Endodermal cell (in vitro differentiated cells): ENCODE measurements around the gene SMIM15. TPM values are rescaled to one million over a fixed set of nuclear protein-coding genes. Genes with fewer than 3 reads are reported as not detected.
A peak's percentile ranks its signal among the peaks of the same experiment; 100 is the strongest.

Experiments used
- DNase-seq: peaks from one replicate; pipeline ENCODE4 v3.0.0-alpha.2; 2017
- H3K27ac ChIP-seq: 2 replicates; pipeline ENCODE4 v1.5.1; 2013; ENCODE audit warnings: mild to moderate bottlenecking, low read depth, low read length, moderate library complexity
- H3K27me3 ChIP-seq: 2 replicates; pipeline ENCODE4 v1.6.1; 2013; ENCODE audit warnings: mild to moderate bottlenecking, low read length, moderate library complexity; ENCODE audit not compliant: insufficient read depth, control insufficient read depth, poor library complexity, severe bottlenecking
- H3K36me3 ChIP-seq: 2 replicates; pipeline ENCODE4 v1.7.0; 2013; ENCODE audit warnings: mild to moderate bottlenecking, low read length, moderate library complexity; ENCODE audit not compliant: control insufficient read depth, insufficient read depth
- H3K4me1 ChIP-seq: one replicate; pipeline ENCODE4 v1.7.0; 2013; ENCODE audit warnings: low read length; ENCODE audit not compliant: control insufficient read depth, insufficient read depth
- H3K4me3 ChIP-seq: 2 replicates; pipeline ENCODE4 v1.5.1; 2013; ENCODE audit warnings: mild to moderate bottlenecking, low read length, moderate library complexity
- H3K9ac ChIP-seq: 2 replicates; pipeline ENCODE4 v1.6.1; 2013; ENCODE audit warnings: mild to moderate bottlenecking, low read length, moderate library complexity; ENCODE audit not compliant: poor library complexity, severe bottlenecking; ENCODE audit errors: extremely low read depth
- H3K9me3 ChIP-seq: 2 replicates; pipeline ENCODE4 v1.6.1; 2013; ENCODE audit warnings: mild to moderate bottlenecking, low read length, moderate library complexity; ENCODE audit not compliant: control insufficient read depth
- H3K27ac Mint-ChIP-seq: 2 replicates; pipeline ENCODE4 v1.8.0; 2020; ENCODE audit warnings: mixed read lengths
- H3K27me3 Mint-ChIP-seq: 2 replicates; pipeline ENCODE4 v1.8.0; 2021; ENCODE audit warnings: mild to moderate bottlenecking, mixed read lengths; ENCODE audit not compliant: insufficient read depth
- H3K36me3 Mint-ChIP-seq: 2 replicates; pipeline ENCODE4 v1.8.0; 2020; ENCODE audit warnings: low read depth, mixed read lengths
- H3K4me1 Mint-ChIP-seq: 2 replicates; pipeline ENCODE4 v1.8.0; 2020; ENCODE audit warnings: mixed read lengths
- H3K4me3 Mint-ChIP-seq: 2 replicates; pipeline ENCODE4 v1.8.0; 2020; ENCODE audit warnings: mild to moderate bottlenecking, moderate library complexity, mixed read lengths
- H3K9me3 Mint-ChIP-seq: 2 replicates; pipeline ENCODE4 v1.8.0; 2020; ENCODE audit warnings: mild to moderate bottlenecking, mixed read lengths
- WGBS, 2 experiments: methylation state at CpG; one replicate each; pipeline versions ENCODE4 v1.1.5 to v1.1.7; 2013; ENCODE audit warnings: missing lambda C conversion rate in 2 of 2, mixed read lengths in 1 of 2; ENCODE audit not compliant: insufficient coverage in 1 of 2, insufficient read length in 1 of 2; 5-methylcytosine and 5-hydroxymethylcytosine counted together
- total RNA-seq, 2 donors: library from RNA; stranded (reverse); fragmentation: NEBNext Ultra II Directional in 1 of 2; extraction: Animal tissue kit (Norgen Biotek cat#: 25700) in 1 of 2; gene quantifications; 2 replicates in 1 of 2; 3 replicates in 1 of 2; pipeline ENCODE4 v1.2.1, GENCODE V29; 2021
- TF ChIP-seq, protein P1 (sequence below): fragments of 200-600 bp; sonication (generic); conservative IDR thresholded peaks from 2 replicates; pipeline ENCODE4 v1.5.0; 2021; ENCODE audit warnings: antibody characterized with exemption, mild to moderate bottlenecking

SMIM15 gene
- total RNA-seq, 2 donors from 2014 or later: 54.7 to 61.2 TPM

DNA sequence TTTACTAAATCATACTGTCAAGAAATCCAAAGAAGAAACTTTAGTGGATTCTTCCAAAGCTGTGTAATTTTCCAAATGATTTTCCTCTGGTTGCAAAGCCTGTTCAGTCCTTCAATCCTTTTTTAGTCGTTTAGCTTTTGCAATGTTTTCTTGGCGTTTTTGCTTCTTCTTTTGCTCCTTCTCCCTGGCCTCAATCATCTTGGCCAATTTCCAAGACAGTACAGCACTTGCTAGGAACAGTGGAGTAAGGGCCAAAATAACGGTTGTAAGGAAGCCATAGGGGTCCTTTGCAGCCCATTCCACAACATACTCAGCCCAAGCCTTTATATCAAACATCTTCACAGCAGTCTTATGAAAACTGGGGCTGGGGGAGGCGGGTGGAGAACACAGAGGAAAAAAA, 2.4 kb downstream of the SMIM15 start:
- Histone ChIP-seq H3K4me1 (no peaks in the 10 kb centered on the region), H3K27ac (no peak overlapping the region), H3K27me3 (no peaks in the 10 kb centered on the region), H3K36me3 (peaks cover 42% of the 10 kb centered on the region), H3K9ac (no peak overlapping the region), H3K9me3 (peaks cover 9% of the 10 kb centered on the region), H3K4me3 (peak overlapping the region; percentile 100)
- H3K27ac Mint-ChIP-seq: no peak overlapping the region
- H3K9me3 Mint-ChIP-seq: peaks cover 11% of the 10 kb centered on the region
- peaks cover 48% of the 10 kb centered on the region for H3K36me3 Mint-ChIP-seq
- peaks cover 11% of the 10 kb centered on the region for H3K4me1 Mint-ChIP-seq
- no peak overlapping the region for H3K4me3 Mint-ChIP-seq
- H3K27me3 Mint-ChIP-seq: no peaks in the 10 kb centered on the region
- TF ChIP-seq, protein P1, sequence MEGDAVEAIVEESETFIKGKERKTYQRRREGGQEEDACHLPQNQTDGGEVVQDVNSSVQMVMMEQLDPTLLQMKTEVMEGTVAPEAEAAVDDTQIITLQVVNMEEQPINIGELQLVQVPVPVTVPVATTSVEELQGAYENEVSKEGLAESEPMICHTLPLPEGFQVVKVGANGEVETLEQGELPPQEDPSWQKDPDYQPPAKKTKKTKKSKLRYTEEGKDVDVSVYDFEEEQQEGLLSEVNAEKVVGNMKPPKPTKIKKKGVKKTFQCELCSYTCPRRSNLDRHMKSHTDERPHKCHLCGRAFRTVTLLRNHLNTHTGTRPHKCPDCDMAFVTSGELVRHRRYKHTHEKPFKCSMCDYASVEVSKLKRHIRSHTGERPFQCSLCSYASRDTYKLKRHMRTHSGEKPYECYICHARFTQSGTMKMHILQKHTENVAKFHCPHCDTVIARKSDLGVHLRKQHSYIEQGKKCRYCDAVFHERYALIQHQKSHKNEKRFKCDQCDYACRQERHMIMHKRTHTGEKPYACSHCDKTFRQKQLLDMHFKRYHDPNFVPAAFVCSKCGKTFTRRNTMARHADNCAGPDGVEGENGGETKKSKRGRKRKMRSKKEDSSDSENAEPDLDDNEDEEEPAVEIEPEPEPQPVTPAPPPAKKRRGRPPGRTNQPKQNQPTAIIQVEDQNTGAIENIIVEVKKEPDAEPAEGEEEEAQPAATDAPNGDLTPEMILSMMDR: no peak
- DNase-seq: no peak
- 97 to 100% methylated on average over 2 to 4 of the region's 4 CpGs for WGBS, 2 experiments

DNA sequence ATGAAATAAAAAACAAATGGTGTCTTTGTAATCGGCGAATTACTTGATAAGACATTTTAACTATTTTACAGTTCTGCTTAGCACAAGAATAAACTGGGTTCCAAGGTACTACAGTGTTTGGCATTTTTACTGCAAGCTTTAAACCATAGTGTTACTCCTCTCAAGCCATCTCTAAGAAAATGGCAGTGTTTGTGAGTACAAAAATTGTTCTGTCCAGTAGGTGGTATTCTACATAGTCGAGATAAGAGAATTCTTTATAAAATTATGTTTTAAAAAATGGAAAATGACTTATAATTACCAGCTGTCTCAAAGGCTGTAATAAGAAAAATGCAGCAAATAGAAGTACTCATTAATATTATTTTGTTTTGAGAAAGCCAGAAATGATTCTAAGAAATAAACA, 3.2 kb downstream of the SMIM15 start:
- no peaks in the 10 kb centered on the region for H3K27me3 Mint-ChIP-seq
- Histone ChIP-seq H3K4me1 (no peaks in the 10 kb centered on the region), H3K27me3 (no peaks in the 10 kb centered on the region), H3K36me3 (peaks cover 42% of the 10 kb centered on the region), H3K9me3 (peaks cover 4% of the 10 kb centered on the region), H3K9ac (no peak overlapping the region), H3K27ac (no peak overlapping the region), H3K4me3 (no peak overlapping the region)
- DNase-seq: no peak
- H3K9me3 Mint-ChIP-seq: peaks cover 6% of the 10 kb centered on the region
- H3K4me3 Mint-ChIP-seq: no peak overlapping the region
- peaks cover 11% of the 10 kb centered on the region for H3K4me1 Mint-ChIP-seq
- 100% methylated on average over 3 of the region's 3 CpGs; no CpG with 5 or more reads in 1 of the 2 experiments for whole genome bisulfite sequencing, 2 experiments
- TF ChIP-seq, protein P1: no peak
- peaks cover 50% of the 10 kb centered on the region for H3K36me3 Mint-ChIP-seq
- H3K27ac Mint-ChIP-seq: no peak overlapping the region

- H3K9me3 ChIP-seq: no peaks in the 10 kb centered on the region
- H3K36me3 ChIP-seq: peaks cover 4% of the 10 kb centered on the region
- no peaks in the 10 kb centered on the region for H3K4me1 ChIP-seq
- no peak overlapping the region for H3K4me3 ChIP-seq
- H3K27ac ChIP-seq: no peak overlapping the region
- Mint-ChIP-seq H3K27me3 (no peaks in the 10 kb centered on the region), H3K27ac (no peak overlapping the region), H3K4me3 (no peak overlapping the region), H3K36me3 (peaks cover 17% of the 10 kb centered on the region), H3K4me1 (no peaks in the 10 kb centered on the region), H3K9me3 (no peaks in the 10 kb centered on the region)
- WGBS, 2 experiments: 88% methylated on average over 2 of the region's 2 CpGs; no CpG with 5 or more reads in 1 of the 2 experiments
- H3K27me3 ChIP-seq: no peaks in the 10 kb centered on the region
- no peak for DNase-seq
- TF ChIP-seq, protein P1: no peak
- H3K9ac ChIP-seq: no peak overlapping the region
Measured at GRCh38 chr5:61151893-61152292, 10.4 kb downstream of the SMIM15 start.
